ENCODE results near the gene RASSF5.

The RASSF5 gene

DNA sequence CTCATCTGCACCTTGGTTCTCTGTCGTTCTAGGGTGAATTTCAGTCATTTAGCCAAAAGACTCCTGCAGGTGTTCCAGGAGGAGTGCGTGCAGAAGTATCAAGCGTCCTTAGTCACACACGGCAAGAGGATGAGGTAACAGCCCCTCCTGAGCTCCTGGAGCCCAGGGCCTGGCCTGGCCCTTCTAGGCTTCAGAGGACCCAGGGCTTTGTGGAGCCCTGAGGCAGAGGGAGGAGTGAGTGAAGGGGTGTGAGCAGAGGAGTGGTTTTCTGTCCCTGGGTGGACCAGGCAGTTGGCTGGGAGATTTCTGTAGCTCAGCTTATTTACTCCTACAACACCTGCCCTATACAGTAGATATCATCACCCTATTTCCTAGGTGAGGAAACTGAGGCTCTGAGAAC, 15.7 kb upstream of the RASSF5 start:
- CTCF ChIA-PET = interaction anchor here (0.6 to 21.6 kb wide), 15 partner anchors 11 to 490 kb away, joined by 3 to 568 read pairs (median 15); partner anchors contain the start of genes DYRK3, EIF2D and RASSF5
- POLR2A ChIA-PET = no interaction called here

DNA sequence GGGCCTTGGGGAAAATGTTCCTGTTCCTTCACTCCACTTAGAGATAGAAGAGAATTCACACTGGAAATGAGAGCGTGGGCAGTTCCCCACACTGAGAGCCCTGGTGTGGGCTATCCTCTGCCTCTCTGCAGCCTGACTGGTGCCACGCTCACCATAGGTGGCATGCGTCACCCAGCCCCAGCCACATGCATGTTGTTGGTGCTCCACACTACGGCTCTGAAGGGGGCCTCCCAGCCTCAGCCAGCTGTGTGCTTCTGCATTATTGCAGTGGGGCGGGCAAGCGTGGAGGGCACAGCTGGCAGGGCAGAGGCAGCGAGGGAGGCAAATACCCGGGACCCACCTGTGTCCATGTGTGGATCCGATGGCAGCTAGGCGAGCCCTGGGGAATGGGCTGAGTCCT, 14.7 kb upstream of the RASSF5 start:
- DNase-seq (ENCODE audit: low read depth, low spot score) = no peak
- POLR2A ChIA-PET = interaction anchor here (0.7 kb wide), 1 partner anchor 9 kb away, joined by 3 read pairs; no protein-coding TSS in a partner anchor
- H3K4me3 ChIP-seq (ENCODE audit: low read depth, low read length) = no peak overlapping the region
- CTCF ChIA-PET = interaction anchor here (0.7 to 21.6 kb wide), 12 partner anchors 10 to 489 kb away, joined by 3 to 568 read pairs (median 19); partner anchors contain the start of genes DYRK3 and RASSF5
- TF ChIP-seq CTCF (IDR thresholded peaks at IDR 0.05; ENCODE audit: insufficient read depth, low read length, missing control alignments) = no peak

More for the DNA sequence above, 15.7 kb upstream of the RASSF5 start:
- H3K4me3 ChIP-seq (ENCODE audit: low read depth, low read length) = no peak overlapping the region
- no peak for TF ChIP-seq CTCF (IDR thresholded peaks at IDR 0.05; ENCODE audit: insufficient read depth, low read length, missing control alignments)
- DNase-seq (ENCODE audit: low read depth, low spot score) = no peak

DNA sequence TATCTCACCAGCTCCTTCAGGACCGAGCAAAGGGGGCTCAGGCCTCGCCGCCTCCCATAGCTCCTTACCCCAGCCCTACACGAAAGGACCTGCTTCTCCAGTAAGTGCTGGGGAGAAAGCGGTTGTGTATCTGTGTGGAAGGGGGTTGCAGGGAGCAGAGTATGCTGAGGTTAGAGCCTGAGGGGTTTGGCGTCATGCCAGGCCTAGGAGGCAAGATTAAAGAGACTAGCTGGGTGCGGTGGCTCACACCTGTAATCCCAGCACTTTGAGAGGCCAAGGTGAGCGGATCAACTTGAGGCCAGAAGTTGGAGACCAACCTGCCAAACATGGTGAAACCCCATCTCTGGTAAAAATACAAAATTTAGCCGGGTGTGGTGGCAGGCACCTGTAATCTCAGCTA, 14.1 kb upstream of the RASSF5 start:
- no peak for TF ChIP-seq CTCF (IDR thresholded peaks at IDR 0.05; ENCODE audit: insufficient read depth, low read length, missing control alignments)
- ChIA-PET POLR2A (no interaction called here), CTCF (interaction anchor here (0.7 to 21.6 kb wide), 10 partner anchors 10 to 171 kb away, joined by 3 to 568 read pairs (median 12); partner anchors contain the start of gene RASSF5)
- no peak for DNase-seq (ENCODE audit: low read depth, low spot score)
- no peak overlapping the region for H3K4me3 ChIP-seq (ENCODE audit: low read depth, low read length)

- CTCF ChIA-PET = interaction anchor here (1.0 to 21.6 kb wide), 12 partner anchors 7 to 486 kb away, joined by 3 to 568 read pairs (median 8); partner anchors contain the start of genes EIF2D and RASSF5
- no peak overlapping the region for H3K4me3 ChIP-seq (ENCODE audit: low read depth, low read length)
- no peak for TF ChIP-seq CTCF (IDR thresholded peaks at IDR 0.05; ENCODE audit: insufficient read depth, low read length, missing control alignments)
- DNase-seq (ENCODE audit: low read depth, low spot score) = no peak
- POLR2A ChIA-PET = interaction anchor here (1.4 kb wide), 1 partner anchor 12 kb away, joined by 3 read pairs; the partner anchor contains the start of gene RASSF5
Observed at GRCh38 chr1:206495011-206495461, 12.3 kb upstream of the RASSF5 start.

GRCh38 chr1:206495493-206496046, 11.8 kb upstream of the RASSF5 start:
- POLR2A ChIA-PET = interaction anchor here (1.4 kb wide), 1 partner anchor 12 kb away, joined by 3 read pairs; the partner anchor contains the start of gene RASSF5
- DNase-seq (ENCODE audit: low read depth, low spot score) = no peak
- H3K4me3 ChIP-seq (ENCODE audit: low read depth, low read length) = no peak overlapping the region
- CTCF ChIA-PET = interaction anchor here (1.0 to 21.6 kb wide), 13 partner anchors 8 to 509 kb away, joined by 3 to 568 read pairs (median 6); partner anchors contain the start of genes EIF2D and RASSF5
- TF ChIP-seq CTCF (IDR thresholded peaks at IDR 0.05; ENCODE audit: insufficient read depth, low read length, missing control alignments) = no peak

DNA sequence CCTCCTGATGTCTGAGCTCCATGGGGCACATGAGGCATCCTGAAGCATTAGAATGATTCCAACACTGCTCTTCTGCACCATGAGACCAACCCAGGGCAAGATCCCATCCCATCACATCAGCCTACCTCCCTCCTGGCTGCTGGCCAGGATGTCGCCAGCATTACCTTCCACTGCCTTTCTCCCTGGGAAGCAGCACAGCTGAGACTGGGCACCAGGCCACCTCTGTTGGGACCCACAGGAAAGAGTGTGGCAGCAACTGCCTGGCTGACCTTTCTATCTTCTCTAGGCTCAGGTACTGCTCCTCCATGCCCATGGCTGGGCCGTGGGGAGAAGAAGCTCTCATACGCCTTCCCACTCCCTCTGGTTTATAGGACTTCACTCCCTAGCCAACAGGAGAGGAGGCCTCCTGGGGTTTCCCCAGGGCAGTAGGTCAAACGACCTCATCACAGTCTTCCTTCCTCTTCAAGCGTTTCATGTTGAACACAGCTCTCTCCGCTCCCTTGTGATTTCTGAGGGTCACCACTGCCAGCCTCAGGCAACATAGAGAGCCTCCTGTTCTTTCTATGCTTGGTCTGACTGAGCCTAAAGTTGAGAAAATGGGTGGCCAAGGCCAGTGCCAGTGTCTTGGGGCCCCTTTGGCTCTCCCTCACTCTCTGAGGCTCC, 11.1 kb upstream of the RASSF5 start:
- H3K4me3 ChIP-seq (ENCODE audit: low read depth, low read length) = no peak overlapping the region
- ChIA-PET CTCF (interaction anchor here (1.0 to 21.6 kb wide), 13 partner anchors 9 to 508 kb away, joined by 3 to 568 read pairs (median 6); partner anchors contain the start of genes EIF2D and RASSF5), POLR2A (interaction anchor here (1.4 kb wide), 1 partner anchor 11 kb away, joined by 3 read pairs; the partner anchor contains the start of gene RASSF5)
- DNase-seq (ENCODE audit: low read depth, low spot score) = no peak
- TF ChIP-seq CTCF (IDR thresholded peaks at IDR 0.05; ENCODE audit: insufficient read depth, low read length, missing control alignments) = no peak

All from AG04449 (cell line).